Osteoblast (primary cell): ENCODE results near the gene ACSBG1. TPM values are rescaled to one million over a fixed set of nuclear protein-coding genes. Genes with fewer than 3 reads are reported as not detected.

Source experiments
- DNase-seq: peaks from one replicate; pipeline ENCODE4 v3.0.0; 2011; ENCODE audit warnings: low spot score, mixed read lengths; ENCODE audit not compliant: insufficient read length; ENCODE audit errors: missing footprints
- H2AFZ ChIP-seq: 2 replicates; pipeline ENCODE4 v1.6.0; 2011; ENCODE audit warnings: mild to moderate bottlenecking, low read length
- H3K27ac ChIP-seq: 2 replicates; pipeline ENCODE4 v1.5.1; 2011; ENCODE audit warnings: mild to moderate bottlenecking, low read depth, low read length, moderate library complexity
- H3K27me3 ChIP-seq: 2 replicates; pipeline ENCODE4 v1.6.0; 2012; ENCODE audit warnings: mild to moderate bottlenecking, control low read depth, inconsistent platforms, low read length, moderate library complexity; ENCODE audit not compliant: insufficient read depth
- H3K36me3 ChIP-seq: 2 replicates; pipeline ENCODE4 v1.5.1; 2011; ENCODE audit warnings: mild to moderate bottlenecking, low read length, control low read depth, moderate library complexity; ENCODE audit not compliant: insufficient read depth
- H3K4me1 ChIP-seq: 2 replicates; pipeline ENCODE4 v1.5.1; 2011; ENCODE audit warnings: mild to moderate bottlenecking, low read length, control low read depth, moderate library complexity; ENCODE audit not compliant: insufficient read depth
- H3K4me2 ChIP-seq: 2 replicates; pipeline ENCODE4 v1.6.0; 2011; ENCODE audit warnings: mild to moderate bottlenecking, low read length; ENCODE audit not compliant: insufficient read depth
- H3K4me3 ChIP-seq: fragments of 200-600 bp; sonication (generic); 3 replicates; pipeline ENCODE4 v1.5.1; 2012; ENCODE audit warnings: mild to moderate bottlenecking, low read length, inconsistent platforms; ENCODE audit not compliant: insufficient read depth
- H3K79me2 ChIP-seq: 2 replicates; pipeline ENCODE4 v1.6.0; 2012; ENCODE audit warnings: mild to moderate bottlenecking, low read length, control low read depth, inconsistent platforms; ENCODE audit not compliant: insufficient read depth
- H3K9me3 ChIP-seq: 2 replicates; pipeline ENCODE4 v1.5.1; 2011; ENCODE audit warnings: low read depth, low read length, control low read depth
- H4K20me1 ChIP-seq: 2 replicates; pipeline ENCODE4 v1.6.0; 2012; ENCODE audit warnings: mild to moderate bottlenecking, low read length, control low read depth; ENCODE audit not compliant: insufficient read depth
- CTCF ChIP-seq: IDR thresholded peaks from 2 replicates; pipeline ENCODE4 v1.5.1; 2011; ENCODE audit warnings: mild to moderate bottlenecking, low read depth, low read length, moderate library complexity; ENCODE audit errors: extremely low read depth
- total RNA-seq: library from RNA; depleted of rRNA; stranded (reverse); fragments of >200 nt; gene quantifications from 2 replicates; pipeline ENCODE4 v1.2.3, GENCODE V29; 2012

ACSBG1 gene
- total RNA-seq, 1 donor, result under 0.01 TPM

GRCh38 chr15:78276064-78276943 is 41.9 kb upstream of the ACSBG1 start:
- H3K4me3 ChIP-seq, result no peak overlapping the region
- no peaks in the 10 kb centered on the region for H4K20me1 ChIP-seq
- H2AFZ ChIP-seq, result no peak overlapping the region
- peaks cover under 1% of the 10 kb centered on the region for H3K36me3 ChIP-seq
- TF ChIP-seq CTCF, result no peak
- H3K9me3 ChIP-seq, result no peaks in the 10 kb centered on the region
- no peak overlapping the region for H3K27ac ChIP-seq
- H3K4me1 ChIP-seq, result peaks cover 9% of the 10 kb centered on the region
- no peak overlapping the region for H3K4me2 ChIP-seq
- no peak for DNase-seq
- H3K79me2 ChIP-seq, result no peaks in the 10 kb centered on the region
- no peaks in the 10 kb centered on the region for H3K27me3 ChIP-seq

- Histone ChIP-seq H3K79me2 (no peaks in the 10 kb centered on the region), H4K20me1 (no peaks in the 10 kb centered on the region), H3K4me1 (no peaks in the 10 kb centered on the region), H3K9me3 (no peaks in the 10 kb centered on the region), H3K4me3 (no peak overlapping the region), H3K4me2 (no peak overlapping the region), H2AFZ (no peak overlapping the region), H3K27me3 (no peaks in the 10 kb centered on the region), H3K36me3 (no peaks in the 10 kb centered on the region), H3K27ac (no peak overlapping the region)
- no peak for TF ChIP-seq CTCF
- no peak for DNase-seq
These were observed 40.6 kb upstream of the ACSBG1 start for GRCh38 chr15:78274994-78275393.

GRCh38 chr15:78272776-78273175 is 38.4 kb upstream of the ACSBG1 start:
- no peak for DNase-seq
- no peak for TF ChIP-seq CTCF
- H3K9me3 ChIP-seq, result no peaks in the 10 kb centered on the region
- no peaks in the 10 kb centered on the region for H3K79me2 ChIP-seq
- H3K4me1 ChIP-seq, result no peaks in the 10 kb centered on the region
- no peak overlapping the region for H2AFZ ChIP-seq
- H3K4me2 ChIP-seq, result no peak overlapping the region
- H4K20me1 ChIP-seq, result no peaks in the 10 kb centered on the region
- no peaks in the 10 kb centered on the region for H3K36me3 ChIP-seq
- no peak overlapping the region for H3K27ac ChIP-seq
- H3K4me3 ChIP-seq, result no peak overlapping the region
- no peaks in the 10 kb centered on the region for H3K27me3 ChIP-seq

- no peak for TF ChIP-seq CTCF
- Histone ChIP-seq H3K4me1 (no peaks in the 10 kb centered on the region), H3K79me2 (no peaks in the 10 kb centered on the region), H3K27ac (no peak overlapping the region), H3K4me3 (no peak overlapping the region), H2AFZ (no peak overlapping the region), H3K36me3 (no peaks in the 10 kb centered on the region), H3K27me3 (no peaks in the 10 kb centered on the region), H3K4me2 (no peak overlapping the region), H4K20me1 (no peaks in the 10 kb centered on the region), H3K9me3 (no peaks in the 10 kb centered on the region)
- DNase-seq, result no peak
These were observed 38.0 kb upstream of the ACSBG1 start for GRCh38 chr15:78272316-78272715.
